ENCODE results near the gene IDH1.
"Not testable (repeated sequence)": the region's sequence is repeated elsewhere in the genome, so short reads cannot be mapped to it uniquely, and the experiment has no call there.

Gene IDH1

DNA sequence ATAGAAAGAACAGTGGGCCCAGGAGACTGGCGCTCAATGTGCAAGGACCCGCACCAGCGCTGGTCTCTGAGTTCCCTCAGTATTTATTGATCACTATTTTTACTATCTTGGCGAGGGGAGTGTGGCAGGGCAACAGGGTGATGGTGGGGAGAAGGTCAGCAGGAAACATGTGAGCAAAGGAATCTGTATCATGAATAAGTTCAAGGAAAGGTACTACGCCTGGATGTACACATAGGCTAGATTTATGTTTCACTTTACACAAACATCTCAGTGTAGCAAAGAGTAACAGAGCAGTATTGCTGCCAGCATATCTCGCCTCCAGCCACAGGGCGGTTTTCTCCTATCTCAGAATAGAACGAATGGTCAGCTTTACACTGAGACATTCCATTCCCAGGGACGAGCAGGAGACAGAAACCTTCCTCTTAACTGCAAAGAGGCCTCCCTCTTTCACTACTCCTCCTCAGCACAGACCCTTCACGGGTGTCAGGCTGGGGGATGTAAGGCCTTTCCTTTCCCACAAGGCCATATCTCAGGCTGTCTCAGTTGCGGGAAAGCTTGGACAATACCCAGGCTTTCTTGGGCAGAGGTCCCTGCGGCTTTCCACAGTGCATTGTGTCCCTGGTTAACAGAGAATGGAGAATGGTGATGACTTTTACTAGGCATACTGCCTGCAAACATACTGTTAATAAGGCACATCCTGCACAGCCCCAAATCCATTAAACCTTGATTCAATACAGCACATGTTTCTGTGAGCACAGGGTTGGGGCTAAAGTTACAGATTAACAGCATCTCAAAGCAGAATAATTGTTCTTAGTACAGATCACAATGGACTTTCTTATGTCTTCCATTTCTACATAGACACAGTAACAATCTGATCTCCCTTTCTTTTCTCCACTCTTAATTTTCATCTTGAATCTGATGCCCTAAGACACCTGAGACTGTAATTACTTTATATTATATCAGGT is 2.3 kb upstream of the IDH1 start:
- DNase-seq (ENCODE audit: low spot score) = not testable (repeated sequence)

DNA sequence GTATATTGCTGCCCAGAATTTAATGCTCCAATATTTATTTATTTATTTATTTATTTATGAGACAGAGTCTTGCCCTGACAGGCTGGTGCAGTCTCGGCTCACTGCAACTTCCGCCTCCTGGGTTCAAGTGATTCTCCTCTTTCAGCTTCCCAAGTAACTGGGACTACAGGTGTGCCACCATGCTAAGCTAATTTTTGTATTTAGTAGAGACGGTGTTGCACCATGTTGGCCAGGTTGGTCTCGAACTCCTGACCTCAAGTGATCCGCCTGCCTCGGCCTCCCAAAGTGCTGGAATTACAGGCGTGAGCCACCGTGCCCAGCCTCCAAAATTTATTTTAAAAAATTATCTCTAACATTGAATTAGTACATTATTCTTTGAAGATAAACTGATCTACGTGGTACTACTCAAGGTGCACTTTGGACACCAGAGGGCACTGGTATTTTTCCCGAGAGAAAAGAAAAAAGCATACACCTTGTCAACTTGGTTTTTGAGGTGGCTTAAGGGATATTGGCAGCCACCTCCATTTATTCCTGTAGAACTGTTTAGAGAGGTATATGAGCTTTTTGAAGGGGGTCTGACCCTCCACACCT is 1.4 kb upstream of the IDH1 start:
- DNase-seq (ENCODE audit: low spot score) = no peak

DNA sequence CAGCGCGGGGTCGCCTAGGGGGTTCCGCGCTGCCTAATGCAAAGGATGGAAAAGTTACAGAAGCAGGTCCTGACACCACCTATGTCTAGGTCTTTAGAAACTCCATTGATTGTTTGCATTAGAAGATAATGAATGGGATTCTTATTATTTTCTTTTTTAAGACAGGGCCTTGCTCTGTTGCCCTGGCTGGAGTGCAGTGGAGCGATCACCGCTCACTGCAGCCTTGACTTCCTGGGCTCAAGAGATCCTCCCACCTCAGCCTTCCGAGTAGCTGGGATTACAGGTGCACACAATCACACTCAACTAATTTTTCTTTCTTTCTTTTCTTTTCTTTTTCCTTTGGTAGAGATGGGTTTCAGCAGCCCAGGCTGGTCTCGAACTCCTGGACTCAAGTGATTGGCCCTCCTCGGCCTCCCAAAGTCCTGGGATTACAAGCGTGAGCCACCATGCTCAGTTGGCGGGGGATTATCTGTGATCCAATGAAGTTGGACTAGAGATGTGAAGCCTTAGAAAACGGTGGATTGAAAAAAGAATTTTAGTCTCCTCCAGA is 761 bp upstream of the IDH1 start:
- no peak for DNase-seq (ENCODE audit: low spot score)

DNA sequence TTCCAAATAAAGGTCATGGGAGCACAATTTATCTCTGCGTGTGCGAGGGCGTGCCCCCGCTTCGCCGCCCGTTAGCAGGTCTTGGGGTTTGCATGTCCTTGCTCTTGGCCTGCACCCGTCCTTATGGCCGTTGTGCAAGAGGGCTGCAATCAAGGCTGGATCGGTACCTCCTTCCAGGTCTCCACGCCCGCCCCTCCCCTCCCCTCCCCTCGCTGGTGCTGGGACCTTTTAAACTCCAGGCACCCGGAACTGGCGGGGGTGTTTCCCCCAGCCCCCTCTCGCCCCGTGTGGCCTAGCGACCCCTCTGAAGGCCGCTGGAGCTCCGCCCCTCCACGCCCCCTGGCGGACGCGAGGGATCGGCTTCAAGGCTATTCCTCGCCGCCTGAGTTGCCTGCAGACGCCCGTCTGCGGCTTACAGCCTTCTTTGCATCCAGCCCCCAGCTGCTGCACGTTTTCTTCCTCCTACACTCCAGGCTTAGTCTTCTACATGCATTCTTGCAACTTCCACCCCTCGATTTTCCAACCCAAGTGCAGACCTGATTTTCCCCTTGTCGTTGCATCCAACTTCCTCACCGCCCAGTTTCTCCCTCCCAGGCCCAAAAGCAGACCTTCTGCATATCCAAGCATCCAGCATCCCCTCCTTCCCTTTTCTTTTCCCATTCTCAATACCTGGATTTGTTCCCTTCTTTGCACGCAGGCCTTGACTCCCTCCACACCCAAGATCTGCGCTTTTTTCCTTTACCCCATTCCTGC is 577 bp downstream of the IDH1 start:
- peak; percentile 96 for DNase-seq (ENCODE audit: low spot score)

DNA sequence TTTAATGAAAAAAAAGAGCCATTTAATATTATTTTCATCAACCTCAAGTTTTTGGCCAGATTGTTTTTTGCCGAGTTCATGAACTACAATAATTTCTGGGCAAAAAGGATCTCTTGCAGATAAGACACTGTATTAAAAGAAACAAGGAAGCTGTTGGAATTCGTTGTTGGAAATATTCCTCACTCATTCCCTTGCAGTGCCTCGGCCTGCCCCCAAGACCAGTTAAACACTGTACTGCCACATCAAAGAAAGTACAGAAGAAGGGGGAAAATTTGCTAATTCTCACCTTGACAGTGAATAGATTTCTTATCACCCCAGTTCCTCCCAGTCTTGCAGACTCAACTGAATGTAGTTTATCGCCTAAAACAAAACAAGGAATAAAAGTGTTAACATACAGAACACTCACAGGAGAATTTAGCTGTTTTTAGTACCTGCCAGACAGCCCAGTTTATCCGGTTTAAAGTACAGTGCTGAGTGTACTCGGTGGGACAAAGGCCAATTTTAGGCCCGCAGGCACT is 1.2 kb downstream of the IDH1 start:
- no peak for DNase-seq (ENCODE audit: low spot score)

DNA sequence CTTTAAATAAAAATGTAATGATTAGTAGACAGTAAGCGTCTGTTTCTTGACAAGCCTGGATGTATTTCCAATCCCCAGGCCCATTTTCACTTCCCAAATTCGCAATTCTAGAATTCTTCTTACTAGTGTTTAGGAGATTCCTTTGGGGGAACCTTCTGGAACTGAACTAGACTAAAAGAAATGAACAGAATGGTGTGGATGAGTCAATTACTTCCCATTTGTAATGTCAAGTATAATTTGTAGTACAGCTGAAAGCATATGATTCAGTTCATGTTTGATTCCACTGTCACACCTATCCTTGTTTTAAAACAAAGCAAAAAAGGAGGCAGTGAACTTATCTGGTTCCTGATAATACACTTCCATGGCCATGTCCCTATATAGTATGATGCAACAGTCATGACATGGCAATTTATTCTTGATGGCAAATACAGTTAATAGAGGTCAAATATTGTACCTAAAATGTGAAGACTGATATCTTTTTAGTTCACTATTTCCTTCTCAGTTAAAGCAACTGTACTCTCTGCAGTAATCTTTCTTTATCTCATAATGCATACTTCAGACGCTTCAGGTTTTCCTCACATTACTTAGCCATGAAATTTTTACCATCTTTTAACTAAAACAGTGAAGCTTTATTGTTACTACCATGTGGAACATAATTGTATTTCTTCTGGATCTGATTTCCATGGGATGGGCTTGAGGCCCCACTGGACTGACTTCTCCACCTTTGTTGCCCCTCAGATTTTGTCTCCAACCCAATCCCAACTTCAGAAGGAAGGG is 2.0 kb downstream of the IDH1 start:
- DNase-seq (ENCODE audit: low spot score) = no peak

DNA sequence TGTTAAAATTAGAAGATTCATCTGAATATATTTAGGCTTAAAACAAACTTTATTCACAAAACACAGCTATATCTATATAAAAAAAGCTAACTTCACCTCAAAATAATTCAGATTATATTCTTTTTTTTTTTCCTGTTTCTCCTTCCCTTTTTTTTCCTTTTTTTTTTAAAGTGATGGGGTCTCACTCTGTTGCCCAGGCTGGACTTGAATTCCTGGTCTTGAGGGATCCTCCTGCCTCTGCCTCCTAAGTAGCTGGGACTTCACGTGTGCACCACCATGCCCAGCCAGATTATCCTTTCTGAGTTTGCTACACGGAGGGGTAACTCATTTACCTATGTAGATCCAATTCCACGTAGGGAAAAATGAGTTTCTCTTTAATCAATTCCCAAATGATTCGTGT is 3.8 kb downstream of the IDH1 start:
- no peak for DNase-seq (ENCODE audit: low spot score)

DNA sequence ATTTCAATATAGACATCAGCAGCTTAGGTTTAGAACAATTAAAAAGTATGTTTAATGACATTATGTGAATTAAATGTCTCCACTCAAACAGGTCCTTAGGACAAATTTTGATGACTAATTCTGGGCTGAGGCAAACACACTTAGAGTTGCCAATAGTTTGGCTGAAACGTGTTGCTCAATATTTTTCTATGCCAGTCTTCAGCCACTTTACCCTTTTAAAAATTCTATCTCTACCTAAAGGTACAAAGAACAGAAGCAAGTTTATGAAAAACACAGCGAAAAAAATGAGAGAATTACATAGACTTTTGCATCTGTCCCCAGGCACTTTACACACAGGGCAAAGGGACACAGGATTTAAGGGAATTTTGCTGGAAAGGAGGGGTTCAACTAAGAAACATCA is 4.5 kb downstream of the IDH1 start:
- DNase-seq (ENCODE audit: low spot score) = no peak

DNA sequence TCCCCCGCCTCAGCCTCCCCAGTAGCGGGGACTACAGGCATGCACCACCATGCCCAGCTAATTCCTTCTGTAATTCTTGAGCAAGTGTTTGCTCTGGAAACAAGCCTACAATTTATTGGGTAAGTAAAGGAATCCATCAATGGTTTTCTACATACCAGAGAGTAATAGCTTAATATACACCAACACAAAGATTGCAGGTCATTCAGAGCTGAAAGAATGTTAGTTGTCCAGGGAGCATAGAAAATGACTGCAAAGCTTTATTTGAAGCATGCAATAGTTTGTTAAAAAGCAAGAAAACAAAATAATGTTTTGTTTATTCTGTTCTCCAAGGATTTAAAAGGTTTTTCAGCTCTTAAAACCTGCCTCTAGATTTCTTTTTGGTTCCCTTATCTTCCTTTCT is 5.6 kb downstream of the IDH1 start:
- DNase-seq (ENCODE audit: low spot score) = no peak

DNA sequence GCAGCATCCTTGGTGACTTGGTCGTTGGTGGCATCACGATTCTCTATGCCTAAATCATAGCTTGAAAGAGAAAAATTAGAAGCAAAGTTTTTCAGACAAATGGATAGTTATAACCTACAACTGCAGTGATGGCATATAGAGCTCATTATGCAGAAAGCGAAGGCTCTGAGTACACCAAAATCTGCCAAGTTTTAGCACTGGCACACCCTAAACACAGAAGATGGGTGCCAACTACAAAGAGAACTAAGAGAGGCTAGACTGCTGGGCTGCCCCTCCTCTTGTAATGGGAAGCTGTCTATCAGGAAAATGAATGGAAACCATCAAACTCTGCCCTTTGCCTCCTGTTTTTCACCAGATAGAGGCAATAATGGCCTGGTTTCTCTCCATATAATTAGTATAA is 6.3 kb downstream of the IDH1 start:
- no peak for DNase-seq (ENCODE audit: low spot score)

DNA sequence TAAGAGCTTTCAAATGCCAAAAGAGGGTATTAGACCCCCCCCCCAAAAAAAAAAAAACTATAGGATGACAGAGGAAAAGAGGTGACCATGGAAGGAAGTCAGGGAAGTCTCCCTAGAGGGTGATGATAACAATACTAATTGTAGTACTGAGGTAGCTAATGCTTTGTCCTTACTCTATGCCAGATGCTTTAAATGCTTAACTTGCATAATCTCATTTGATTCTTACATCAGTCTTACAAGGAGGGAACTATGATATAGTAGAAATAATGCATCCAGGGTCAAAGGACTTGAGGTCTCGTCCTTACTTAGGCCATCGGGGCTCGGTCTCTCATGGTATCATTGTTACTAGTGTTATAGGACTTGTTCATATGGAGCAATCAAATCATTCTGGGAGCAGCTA is 9.1 kb downstream of the IDH1 start:
- no peak for DNase-seq (ENCODE audit: low spot score)

DNA sequence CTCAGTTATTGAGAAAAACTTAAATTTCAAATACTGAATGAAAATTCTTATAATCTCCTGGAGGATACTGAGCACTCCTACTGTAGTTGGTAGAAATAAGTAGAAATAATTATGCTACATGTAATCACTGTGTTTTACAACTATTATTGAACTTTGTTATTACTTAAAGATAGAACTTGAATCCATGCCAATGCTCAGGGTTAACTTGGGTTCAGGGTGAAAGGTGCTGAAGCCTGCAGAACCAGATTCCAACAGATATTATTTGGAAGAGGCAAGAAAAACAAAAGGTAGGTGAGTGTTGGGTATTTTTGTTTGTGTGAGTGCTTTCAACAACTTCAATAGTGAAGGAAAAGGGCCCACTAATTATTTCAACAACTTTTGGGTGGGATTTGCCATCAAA is 10.4 kb downstream of the IDH1 start:
- DNase-seq (ENCODE audit: low spot score) = no peak

DNA sequence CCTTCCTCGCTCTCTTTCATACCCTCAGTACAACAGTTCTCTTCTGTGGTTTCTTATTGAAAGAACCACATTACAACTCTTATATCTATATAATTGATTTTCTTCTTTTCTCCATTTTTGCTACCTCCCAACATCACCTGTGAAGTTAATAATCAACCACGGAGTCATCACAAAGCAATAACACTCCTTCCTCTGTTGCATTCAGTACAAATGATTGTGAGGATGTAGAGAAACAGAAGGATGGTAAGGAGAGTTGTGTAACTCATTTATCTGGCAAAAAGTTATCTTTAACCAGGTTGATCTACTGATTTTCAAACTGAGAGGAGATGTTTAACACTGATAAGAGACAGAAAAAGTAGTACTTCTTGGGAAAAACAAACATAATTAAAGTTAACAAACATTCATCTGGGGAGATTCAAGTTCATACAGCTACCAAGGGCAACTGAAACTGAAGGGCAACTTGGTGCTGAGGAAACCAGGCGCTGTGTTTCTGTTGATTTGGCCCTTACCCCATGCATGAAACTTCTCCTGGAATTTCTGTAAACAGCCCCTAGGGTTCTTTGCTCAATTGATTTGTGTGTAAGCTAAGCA is 14.2 kb downstream of the IDH1 start:
- no peak for DNase-seq (ENCODE audit: low spot score)

DNA sequence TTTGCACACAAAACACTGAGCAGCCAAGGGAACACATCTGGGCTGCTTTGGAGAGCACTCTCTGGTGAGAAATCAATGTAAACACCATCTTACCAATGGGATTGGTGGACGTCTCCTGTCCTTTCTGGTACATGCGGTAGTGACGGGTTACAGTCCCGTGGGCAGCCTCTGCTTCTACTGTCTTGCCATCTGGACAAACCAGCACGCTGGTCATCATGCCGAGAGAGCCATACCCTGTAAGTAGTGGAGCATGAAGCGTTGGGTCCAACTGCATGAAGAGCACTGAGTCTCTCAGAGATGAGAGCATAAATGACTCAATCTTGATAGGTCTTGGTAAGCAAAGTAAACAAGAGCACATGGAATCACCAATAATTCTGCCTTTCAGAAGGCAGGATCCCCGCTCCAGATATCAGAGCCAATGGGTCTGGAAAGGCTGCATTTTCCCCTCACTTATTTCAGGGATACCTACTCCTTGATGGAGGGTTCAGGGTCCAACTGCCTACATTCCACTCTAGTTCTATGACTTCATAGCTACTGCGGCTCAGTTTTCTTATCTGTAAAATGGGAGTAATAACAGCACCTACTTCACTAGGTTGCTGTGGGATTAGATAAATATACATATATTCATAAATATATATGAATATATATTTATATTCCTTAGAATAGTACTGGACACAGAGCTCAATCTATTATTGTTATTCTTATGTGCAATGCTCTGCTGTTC is 14.9 kb downstream of the IDH1 start:
- no peak for DNase-seq (ENCODE audit: low spot score)

DNA sequence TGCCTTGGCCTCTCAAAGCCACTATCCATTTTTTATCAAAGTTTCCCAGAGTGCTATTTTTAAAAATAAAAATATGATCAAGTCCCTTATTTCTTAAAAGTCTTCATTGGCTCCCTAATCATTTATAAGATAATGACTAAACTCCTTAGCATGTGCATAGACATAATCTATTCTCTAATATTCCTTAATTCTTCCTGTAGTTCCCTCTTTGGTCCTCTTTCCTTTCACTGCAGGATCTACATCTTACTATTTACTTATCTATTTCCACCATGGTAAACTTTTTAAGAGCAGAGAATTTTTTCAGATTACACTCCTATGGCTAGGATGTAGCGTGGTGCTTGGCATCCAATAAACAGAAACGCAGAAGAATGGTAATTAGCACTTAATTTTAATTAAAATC is 19.0 kb downstream of the IDH1 start:
- DNase-seq (ENCODE audit: low spot score) = no peak

DNA sequence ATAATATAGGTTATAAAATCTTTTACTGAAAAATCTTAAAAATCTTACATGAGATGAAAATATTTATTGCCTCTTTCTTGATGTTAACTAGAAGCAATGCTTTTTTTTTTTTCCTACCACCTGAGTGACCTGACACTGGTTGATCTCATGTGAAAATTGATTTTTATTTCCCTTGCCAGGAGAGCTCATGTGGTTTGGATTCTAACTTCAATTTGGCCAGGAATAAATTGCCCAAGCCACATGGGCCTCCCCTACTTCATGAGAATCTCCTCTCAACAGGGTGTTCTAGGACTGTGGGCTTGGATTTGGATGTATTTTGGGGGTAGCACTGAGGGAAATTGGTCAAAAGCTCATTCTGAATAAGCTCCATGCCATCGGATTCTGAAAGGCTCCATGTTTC is 20.1 kb downstream of the IDH1 start:
- DNase-seq (ENCODE audit: low spot score) = no peak

DNA sequence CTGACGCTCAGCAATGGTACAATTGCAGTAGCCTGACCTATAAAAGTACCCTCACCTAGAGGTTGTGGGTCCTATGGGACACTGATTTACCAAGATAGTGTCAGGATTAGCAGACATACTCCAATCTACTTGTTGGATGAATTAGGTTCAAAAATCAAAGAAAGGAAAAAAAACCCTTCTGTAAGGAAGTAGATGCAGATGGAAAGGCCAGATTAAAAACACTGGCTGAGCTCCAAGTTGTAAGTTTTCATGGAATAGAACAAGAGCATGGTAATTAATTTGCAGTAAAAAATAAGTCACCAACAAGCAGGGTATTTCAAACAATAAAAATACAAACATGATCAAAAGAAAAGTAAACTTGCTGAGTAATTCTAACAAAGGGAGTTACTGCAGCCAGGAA is 26.4 kb downstream of the IDH1 start:
- DNase-seq (ENCODE audit: low spot score) = no peak

DNA sequence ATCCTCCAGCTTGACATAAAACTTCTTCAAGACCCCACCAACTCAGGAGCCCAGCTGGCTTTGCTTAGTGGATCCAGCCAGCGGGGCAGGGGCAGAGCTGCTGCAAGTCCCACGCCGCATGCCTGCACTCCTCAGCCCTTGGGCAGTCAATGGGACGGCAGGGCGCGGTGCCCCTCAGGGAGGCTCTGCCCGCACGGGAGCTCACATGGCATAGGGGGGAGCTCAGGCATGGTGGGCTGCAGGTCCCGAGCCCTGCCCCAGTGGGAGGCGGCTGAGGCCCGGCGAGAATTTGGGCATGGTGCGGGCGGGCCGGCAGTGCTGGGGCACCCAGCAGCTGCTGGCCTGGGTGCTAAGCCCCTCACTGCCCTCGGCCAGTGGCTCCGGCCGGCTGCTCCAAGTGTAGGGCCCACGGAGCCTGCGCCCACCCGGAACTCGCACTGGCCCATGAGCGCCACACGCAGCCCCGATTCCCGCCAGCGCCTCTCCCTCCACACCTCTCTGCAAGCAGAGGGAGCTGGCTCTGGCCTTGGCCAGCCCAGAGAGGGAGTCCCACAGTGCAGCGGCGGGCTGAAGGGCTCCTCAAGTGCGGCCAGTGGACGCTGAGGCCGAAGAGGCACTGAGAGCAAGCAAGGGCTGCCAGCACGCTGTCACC is 27.2 kb downstream of the IDH1 start:
- no peak for DNase-seq (ENCODE audit: low spot score)

DNA sequence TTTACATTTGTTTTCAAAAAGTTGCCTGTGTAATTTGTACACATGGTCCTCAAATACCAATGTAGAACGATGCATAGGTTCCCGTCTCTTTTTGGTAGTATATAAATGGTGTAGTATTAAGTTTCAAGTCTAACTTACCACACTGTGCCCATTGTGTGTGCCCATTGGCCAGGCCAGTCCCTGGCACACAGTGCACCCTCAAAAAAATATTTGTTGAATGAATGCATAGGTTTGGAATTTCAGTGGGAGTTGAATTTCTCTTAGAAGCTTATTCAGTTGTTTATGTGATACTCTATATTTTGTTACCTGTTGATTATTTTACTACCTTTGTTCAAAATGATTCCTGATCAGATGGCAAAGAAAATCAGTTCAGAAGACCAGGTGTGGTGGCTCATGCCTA is 30.1 kb downstream of the IDH1 start:
- peak; percentile 32 for DNase-seq (ENCODE audit: low spot score)

DNA sequence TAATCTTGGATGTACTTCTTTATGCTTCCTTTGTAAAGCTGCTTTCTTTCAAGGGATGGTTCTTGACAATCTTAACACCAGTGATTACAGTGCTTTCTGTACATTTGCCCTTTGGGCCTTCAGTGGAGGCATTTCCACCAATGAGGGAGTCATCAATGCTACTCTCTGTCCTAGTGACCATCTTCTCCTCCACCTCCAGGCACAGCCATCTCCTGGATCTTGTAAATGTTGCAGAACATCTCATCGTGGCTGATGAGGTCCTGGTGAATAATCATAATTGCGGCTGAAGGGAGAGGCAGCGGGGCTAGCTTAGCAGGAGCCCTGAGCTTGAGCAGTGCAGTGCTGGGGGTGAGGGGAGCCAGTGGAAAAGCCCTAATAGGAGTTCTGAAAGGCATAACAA is 32.5 kb downstream of the IDH1 start:
- no peak for DNase-seq (ENCODE audit: low spot score)
